Nephron progenitor cell (in vitro differentiated cells): ENCODE data around the gene TOLLIP.
A peak's percentile ranks its signal among the peaks of the same experiment; 100 is the strongest.

Experiments
- DNase-seq: peaks from one replicate; pipeline ENCODE4 v3.0.0; 2021
- H3K27ac Mint-ChIP-seq: 2 replicates; pipeline ENCODE4 v1.8.0; 2021; ENCODE audit warnings: mild to moderate bottlenecking, moderate library complexity, mixed read lengths
- H3K27me3 Mint-ChIP-seq: 2 replicates; pipeline ENCODE4 v1.8.0; 2021; ENCODE audit warnings: mild to moderate bottlenecking, low read depth, mixed read lengths; ENCODE audit not compliant: poor library complexity
- H3K36me3 Mint-ChIP-seq: 2 replicates; pipeline ENCODE4 v1.8.0; 2021; ENCODE audit warnings: low read depth, mixed read lengths
- H3K4me1 Mint-ChIP-seq: 2 replicates; pipeline ENCODE4 v1.8.0; 2021; ENCODE audit warnings: mixed read lengths
- H3K4me3 Mint-ChIP-seq: 2 replicates; pipeline ENCODE4 v1.8.0; 2021; ENCODE audit warnings: mild to moderate bottlenecking, moderate library complexity, mixed read lengths
- H3K9me3 Mint-ChIP-seq: 2 replicates; pipeline ENCODE4 v1.8.0; 2021; ENCODE audit warnings: mild to moderate bottlenecking, moderate library complexity, mixed read lengths
- CTCF ChIP-seq: fragments of 200-600 bp; sonication (generic); IDR thresholded peaks from 2 replicates; pipeline ENCODE4 v1.5.0; 2021; ENCODE audit warnings: antibody characterized with exemption

TOLLIP gene

DNA sequence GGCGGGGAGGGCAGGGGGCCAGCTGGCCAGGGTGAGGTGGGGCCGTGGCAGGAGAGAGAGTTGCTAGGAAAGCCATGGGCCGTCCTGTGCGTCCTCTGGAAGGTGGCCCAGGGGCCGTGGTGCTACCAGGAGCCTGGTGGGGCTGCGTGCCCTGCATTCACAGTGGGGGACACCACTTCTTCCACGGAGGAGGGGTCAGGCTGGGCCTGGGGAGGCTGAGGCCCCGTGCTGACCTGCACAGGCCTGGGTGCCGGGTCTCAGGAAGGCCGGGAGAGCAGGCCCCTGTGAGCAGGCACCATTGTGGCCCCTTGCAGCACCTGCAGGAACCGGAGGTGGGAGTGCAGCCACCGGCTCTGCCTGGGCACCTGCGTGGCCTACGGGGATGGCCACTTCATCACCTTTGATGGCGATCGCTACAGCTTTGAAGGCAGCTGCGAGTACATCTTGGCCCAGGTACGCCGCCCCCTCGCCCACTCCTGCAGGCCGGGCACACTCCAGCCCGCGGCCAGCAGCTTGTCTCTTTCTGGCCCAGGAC is 74.6 kb downstream of the TOLLIP start:
- Mint-ChIP-seq H3K27me3 (peaks cover 5% of the 10 kb centered on the region), H3K9me3 (no peaks in the 10 kb centered on the region), H3K4me3 (no peak overlapping the region), H3K36me3 (no peaks in the 10 kb centered on the region), H3K27ac (no peak overlapping the region), H3K4me1 (no peaks in the 10 kb centered on the region)
- peak; percentile 1 for DNase-seq
- TF ChIP-seq CTCF = no peak

DNA sequence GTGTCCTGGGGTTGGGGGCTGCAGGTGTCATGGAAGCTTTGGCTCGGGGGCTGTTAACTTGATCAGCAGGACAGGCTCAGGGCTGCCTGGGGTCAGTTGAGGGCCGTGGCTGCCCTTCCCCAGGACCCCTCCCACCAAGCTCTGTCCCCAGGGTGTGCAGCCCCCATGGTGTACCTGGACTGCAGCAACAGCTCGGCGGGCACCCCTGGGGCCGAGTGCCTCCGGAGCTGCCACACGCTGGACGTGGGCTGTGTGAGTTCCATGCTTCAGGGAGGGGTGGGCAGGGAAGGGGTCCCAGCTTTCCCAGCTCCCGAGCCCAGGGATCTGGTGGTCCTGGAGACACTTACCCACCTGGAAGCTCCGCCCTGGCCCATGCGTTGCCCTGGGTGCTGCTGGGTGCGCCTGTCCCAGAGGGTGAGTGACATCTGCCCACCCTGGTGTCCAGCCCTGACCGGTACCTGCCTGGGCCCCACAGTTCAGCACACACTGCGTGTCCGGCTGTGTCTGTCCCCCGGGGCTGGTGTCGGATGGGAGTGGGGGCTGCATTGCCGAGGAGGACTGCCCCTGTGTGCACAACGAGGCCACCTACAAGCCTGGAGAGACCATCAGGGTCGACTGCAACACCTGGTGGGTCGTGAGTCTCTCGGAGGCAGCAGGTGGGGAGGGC is 75.2 kb downstream of the TOLLIP start:
- Mint-ChIP-seq H3K4me1 (no peaks in the 10 kb centered on the region), H3K27ac (no peak overlapping the region), H3K27me3 (peaks cover 5% of the 10 kb centered on the region), H3K4me3 (no peak overlapping the region), H3K36me3 (no peaks in the 10 kb centered on the region), H3K9me3 (no peaks in the 10 kb centered on the region)
- DNase-seq = peak; percentile 1
- no peak for TF ChIP-seq CTCF

GRCh38 chr11:1233351-1234053 is 75.9 kb downstream of the TOLLIP start:
- Mint-ChIP-seq H3K27ac (no peak overlapping the region), H3K27me3 (peaks cover 5% of the 10 kb centered on the region), H3K36me3 (no peaks in the 10 kb centered on the region), H3K4me3 (no peak overlapping the region), H3K9me3 (no peaks in the 10 kb centered on the region), H3K4me1 (no peaks in the 10 kb centered on the region)
- no peak for TF ChIP-seq CTCF
- peak; percentile 4 for DNase-seq

DNA sequence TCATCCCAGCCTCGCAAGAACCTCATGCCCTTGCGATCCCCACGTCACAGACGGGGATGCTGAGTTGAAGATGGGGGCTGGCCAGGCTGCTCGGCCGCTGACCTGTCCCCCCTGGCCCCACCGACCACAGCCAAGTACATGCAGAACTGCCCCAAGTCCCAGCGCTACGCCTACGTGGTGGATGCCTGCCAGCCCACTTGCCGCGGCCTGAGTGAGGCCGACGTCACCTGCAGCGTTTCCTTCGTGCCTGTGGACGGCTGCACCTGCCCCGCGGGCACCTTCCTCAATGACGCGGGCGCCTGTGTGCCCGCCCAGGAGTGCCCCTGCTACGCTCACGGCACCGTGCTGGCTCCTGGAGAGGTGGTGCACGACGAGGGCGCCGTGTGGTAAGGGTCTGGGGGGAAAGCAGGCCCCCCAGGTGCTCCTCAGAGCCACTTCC is 76.5 kb downstream of the TOLLIP start:
- Mint-ChIP-seq H3K36me3 (no peaks in the 10 kb centered on the region), H3K9me3 (no peaks in the 10 kb centered on the region), H3K4me3 (no peak overlapping the region), H3K27me3 (peaks cover 5% of the 10 kb centered on the region), H3K27ac (no peak overlapping the region), H3K4me1 (no peaks in the 10 kb centered on the region)
- TF ChIP-seq CTCF = no peak
- DNase-seq = peak; percentile 3

DNA sequence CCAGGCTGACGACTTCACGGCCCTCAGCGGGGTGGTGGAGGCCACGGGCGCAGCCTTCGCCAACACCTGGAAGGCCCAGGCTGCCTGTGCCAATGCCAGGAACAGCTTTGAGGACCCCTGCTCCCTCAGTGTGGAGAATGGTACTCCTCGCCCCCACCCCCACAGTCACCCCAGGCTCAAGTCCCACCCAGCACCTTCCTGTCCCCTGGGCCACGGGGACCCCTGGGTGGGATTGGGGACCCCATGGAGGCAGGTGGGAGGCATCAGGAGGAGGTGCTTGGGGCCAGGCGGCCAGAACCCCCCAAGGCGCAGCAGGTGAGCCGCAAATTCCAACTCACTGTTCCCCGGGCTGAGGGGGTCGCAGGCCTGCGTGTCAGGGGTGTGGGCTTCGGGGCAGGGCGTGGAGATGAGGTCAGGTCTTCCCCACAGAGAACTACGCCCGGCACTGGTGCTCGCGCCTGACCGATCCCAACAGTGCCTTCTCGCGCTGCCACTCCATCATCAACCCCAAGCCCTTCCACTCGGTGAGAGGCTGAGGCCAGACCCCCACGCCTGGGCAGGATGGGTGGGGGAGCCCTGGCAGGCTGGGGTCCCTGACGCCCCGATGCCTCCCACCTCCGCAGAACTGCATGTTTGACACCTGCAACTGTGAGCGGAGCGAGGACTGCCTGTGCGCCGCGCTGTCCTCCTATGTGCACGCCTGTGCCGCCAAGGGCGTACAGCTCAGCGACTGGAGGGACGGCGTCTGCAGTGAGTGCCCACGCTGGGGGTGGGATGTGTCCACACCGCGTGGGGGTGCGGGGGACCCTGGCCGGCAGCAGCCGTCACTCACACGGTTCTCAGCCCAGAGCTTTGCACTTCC is 77.2 kb downstream of the TOLLIP start:
- DNase-seq = peak; percentile 3
- no peak overlapping the region for H3K27ac Mint-ChIP-seq
- no peaks in the 10 kb centered on the region for H3K4me1 Mint-ChIP-seq
- H3K9me3 Mint-ChIP-seq = no peaks in the 10 kb centered on the region
- TF ChIP-seq CTCF = no peak
- no peak overlapping the region for H3K4me3 Mint-ChIP-seq
- no peaks in the 10 kb centered on the region for H3K36me3 Mint-ChIP-seq
- peaks cover 3% of the 10 kb centered on the region for H3K27me3 Mint-ChIP-seq
